A549 (cell line): ENCODE measurements around the gene RNF220. TPM values are rescaled to one million over a fixed set of nuclear protein-coding genes. Genes with fewer than 3 reads are reported as not detected.

Experiments
- ATAC-seq, 2 experiments: fragments of 200-7000 bp in 1 of 2; fragments of >200 bp in 1 of 2; cut with Nextera tagmentation in 1 of 2; cut with Tn5 transposase in 1 of 2; 3 replicates each; pipeline versions ENCODE4 v1.8.0 to v1.9.1; 2018 to 2020; ENCODE audit warnings: mild to moderate bottlenecking in 1 of 2, moderate library complexity in 1 of 2
- CTCF ChIA-PET: fragments of 300-600 bp; sonication (Branson Sonifier 250); formaldehyde crosslinking; extraction: SDS; loops from one replicate; lab custom pipeline; 2021; ENCODE audit warnings: antibody characterized with exemption, inconsistent platforms; lab: Yijun Ruan, JAX
- POLR2A ChIA-PET: fragments of 350-600 bp; formaldehyde crosslinking; extraction: SDS; loops from one replicate; lab custom pipeline; 2021; ENCODE audit warnings: antibody characterized with exemption, inconsistent platforms; lab: Yijun Ruan, JAX
- DNase-seq, 2 experiments: peaks; one replicate each; pipeline versions ENCODE4 v3.0.0 to v3.0.0-alpha.2; 2011 to 2016; ENCODE audit warnings: low read depth in 1 of 2, low spot score in 1 of 2
- FAIRE-seq: peaks from 2 replicates; lab custom pipeline; 2011; peaks lifted over from hg19 to GRCh38; lab: Jason Lieb, UNC
- H3K27ac ChIP-seq, 2 experiments: fragments of >200 bp; sonication (Bioruptor Twin); formaldehyde crosslinking; 3 replicates each; pipeline ENCODE4 v1.5.1; 2016 to 2017
- H3K4me1 ChIP-seq: fragments of >200 bp; sonication (Bioruptor Twin); formaldehyde crosslinking; 3 replicates; pipeline ENCODE4 v1.6.1; 2016
- H3K4me2 ChIP-seq: fragments of >200 bp; sonication (Bioruptor Twin); formaldehyde crosslinking; 3 replicates; pipeline ENCODE4 v1.6.1; 2016
- H3K4me3 ChIP-seq: fragments of >200 bp; sonication (Bioruptor Twin); formaldehyde crosslinking; 3 replicates; pipeline ENCODE4 v1.5.1; 2016
- H3K9me3 ChIP-seq: fragments of >200 bp; sonication (Bioruptor Twin); formaldehyde crosslinking; 3 replicates; pipeline ENCODE4 v1.6.1; 2016
- CEBPB ChIP-seq, 2 experiments: fragments of >200 bp in 1 of 2; sonication (Bioruptor Twin) in 1 of 2; formaldehyde crosslinking in 1 of 2; IDR thresholded peaks; 2 replicates each; pipeline ENCODE4 v1.6.1; 2012 to 2016
- CTCF ChIP-seq: fragments of >200 bp; sonication (Bioruptor Twin); formaldehyde crosslinking; IDR thresholded peaks from 3 replicates; pipeline ENCODE4 v1.5.1; 2016
- E2F6 ChIP-seq: IDR thresholded peaks from 2 replicates; pipeline ENCODE4 v1.6.1; 2012; ENCODE audit warnings: low read depth, borderline replicate concordance
- ELK1 ChIP-seq: fragments of 150-350 bp; IDR thresholded peaks from 2 replicates; pipeline ENCODE4 v1.6.1; 2014; ENCODE audit warnings: low read depth, mild to moderate bottlenecking, low read length
- EP300 ChIP-seq, 2 experiments: fragments of >200 bp; sonication (Bioruptor Twin); formaldehyde crosslinking; IDR thresholded peaks; 2 replicates in 1 of 2; 3 replicates in 1 of 2; pipeline ENCODE4 v1.6.1; 2016 to 2017
- ESRRA ChIP-seq: fragments of 150-350 bp; IDR thresholded peaks from 2 replicates; pipeline ENCODE4 v1.6.1; 2014; ENCODE audit warnings: mild to moderate bottlenecking, low read length, borderline replicate concordance
- GATA3 ChIP-seq: IDR thresholded peaks from 2 replicates; pipeline ENCODE4 v1.6.1; 2012; ENCODE audit warnings: borderline replicate concordance
- HOXB13 ChIP-seq: fragments of 250-450 bp; sonication (Bioruptor Pico); IDR thresholded peaks from 2 replicates; pipeline ENCODE4 v1.5.0; 2020; ENCODE audit warnings: low read depth, mild to moderate bottlenecking, moderate library complexity
- KDM1A ChIP-seq: fragments of 200-600 bp; sonication (generic); IDR thresholded peaks from 2 replicates; pipeline ENCODE4 v1.6.1; 2016; ENCODE audit warnings: low read depth, mild to moderate bottlenecking
- MAFK ChIP-seq: fragments of 450-650 bp; IDR thresholded peaks from 2 replicates; pipeline ENCODE4 v1.6.1; 2014; ENCODE audit not compliant: partially characterized antibody
- MAX ChIP-seq: IDR thresholded peaks from 2 replicates; pipeline ENCODE4 v1.6.1; 2012
- RCOR1 ChIP-seq: fragments of 150-350 bp; IDR thresholded peaks from 2 replicates; pipeline ENCODE4 v1.6.1; 2014; ENCODE audit warnings: antibody characterized with exemption, low read length, low read depth
- SREBF2 ChIP-seq: fragments of 450-650 bp; IDR thresholded peaks from 2 replicates; pipeline ENCODE4 v1.6.1; 2014; ENCODE audit warnings: mild to moderate bottlenecking, moderate library complexity
- TFCP2L1 ChIP-seq: fragments of 250-450 bp; sonication (Bioruptor Pico); IDR thresholded peaks from 2 replicates; pipeline ENCODE4 v1.5.0; 2021; ENCODE audit warnings: mild to moderate bottlenecking
- TP53 ChIP-seq: fragments of 250-450 bp; sonication (Bioruptor Pico); IDR thresholded peaks from 2 replicates; pipeline ENCODE4 v1.5.0; 2021; ENCODE audit warnings: mild to moderate bottlenecking, moderate library complexity
- USF2 ChIP-seq: fragments of 450-650 bp; IDR thresholded peaks from 2 replicates; pipeline ENCODE4 v1.6.1; 2014; ENCODE audit warnings: antibody characterized with exemption
- WGBS: methylation state at CpG from one replicate; pipeline ENCODE4 v1.1.6; 2017; ENCODE audit errors: missing lambda C conversion rate; 5-methylcytosine and 5-hydroxymethylcytosine counted together
- polyA plus RNA-seq, 4 experiments: library from polyadenylated mRNA; depleted of rRNA in 3 of 4; stranded (reverse); fragments of >200 nt; fragmentation: RNase III in 1 of 4; extraction: RNeasy Plus Mini Kit Qiagen cat#74134 plus additional on column Dnase treatment in 1 of 4; gene quantifications; 2 replicates in 3 of 4; 3 replicates in 1 of 4; pipeline ENCODE4 v1.2.3, GENCODE V29; 2011 to 2017

The RNF220 gene
- polyA plus RNA-seq, 2 of the 4 experiments (the other 2 are of a cell fraction) = 53.4 to 54.5 TPM

- DNase-seq (no peak), FAIRE-seq (no peak), ATAC-seq (no peak)
- Histone ChIP-seq H3K27ac (no peak overlapping the region), H3K4me2 (no peak overlapping the region), H3K4me3 (no peak overlapping the region), H3K4me1 (no peaks in the 10 kb centered on the region), H3K9me3 (no peaks in the 10 kb centered on the region)
- WGBS = 0% methylated on average over 1 of the region's 1 CpG
- POLR2A ChIA-PET = no interaction called here
- TF ChIP-seq ELK1 = no peak
- CTCF ChIA-PET = no interaction called here
Measured at GRCh38 chr1:44442791-44443190, 37.7 kb downstream of the RNF220 start.

GRCh38 chr1:44447051-44447810 lies 42.2 kb downstream of the RNF220 start:
- no peak for DNase-seq
- ChIA-PET CTCF (no interaction called here), POLR2A (no interaction called here)
- Histone ChIP-seq H3K27ac (no peak overlapping the region), H3K9me3 (no peaks in the 10 kb centered on the region), H3K4me1 (no peaks in the 10 kb centered on the region), H3K4me2 (no peak overlapping the region), H3K4me3 (no peak overlapping the region)
- no peak for ATAC-seq
- FAIRE-seq = no peak
- TF ChIP-seq EP300 (IDR thresholded peaks at IDR 0.05) (no peak), CTCF (no peak), MAX (no peak), HOXB13 (CRISPR knock-in tag) (no peak), TP53 (CRISPR knock-in tag) (no peak), USF2 (no peak), RCOR1 (no peak), KDM1A (no peak), TFCP2L1 (CRISPR knock-in tag) (no peak), GATA3 (no peak), CEBPB (IDR thresholded peaks at IDR 0.05) (no peak), SREBF2 (no peak), ESRRA (no peak)
- WGBS = 84% methylated on average over 6 of the region's 6 CpGs

GRCh38 chr1:44453798-44454349 lies 48.8 kb downstream of the RNF220 start:
- Histone ChIP-seq H3K4me3 (no peak overlapping the region), H3K27ac (no peak overlapping the region), H3K4me1 (no peaks in the 10 kb centered on the region), H3K9me3 (0 out of 3 replicates have a peak, but pooled peaks cover 3% of the 10 kb centered on the region), H3K4me2 (no peak overlapping the region)
- POLR2A ChIA-PET = no interaction called here
- TF ChIP-seq E2F6 = no peak
- TF ChIP-seq MAFK = peak; percentile 62
- no peak for FAIRE-seq
- ATAC-seq = no peak
- CTCF ChIA-PET = no interaction called here
- no peak for DNase-seq
